RWPE1 (cell line): ENCODE measurements around the gene ATXN2.
"Not testable (repeated sequence)": the region's sequence is repeated elsewhere in the genome, so short reads cannot be mapped to it uniquely, and the experiment has no call there.

Source experiments
- CTCF ChIA-PET: fragments of 350-600 bp; sonication (Branson Sonifier 250); formaldehyde crosslinking; extraction: SDS; loops from one replicate; lab custom pipeline; 2021; lab: Yijun Ruan, JAX
- POLR2A ChIA-PET: fragments of 400-600 bp; formaldehyde crosslinking; extraction: SDS; loops from one replicate; lab custom pipeline; 2020; ENCODE audit warnings: antibody characterized with exemption; ENCODE audit not compliant: low non-redundant PET; lab: Yijun Ruan, JAX
- DNase-seq: peaks from one replicate; pipeline ENCODE4 v3.0.0; 2012; ENCODE audit warnings: low spot score
- H3K27ac ChIP-seq: fragments of 450-650 bp; 2 replicates; pipeline ENCODE4 v1.5.1; 2017
- TF ChIP-seq, protein P1 (sequence below): fragments of 450-650 bp; conservative IDR thresholded peaks from 2 replicates; pipeline ENCODE4 v1.5.1; 2017; ENCODE audit warnings: low read depth, mild to moderate bottlenecking

The ATXN2 gene

DNA sequence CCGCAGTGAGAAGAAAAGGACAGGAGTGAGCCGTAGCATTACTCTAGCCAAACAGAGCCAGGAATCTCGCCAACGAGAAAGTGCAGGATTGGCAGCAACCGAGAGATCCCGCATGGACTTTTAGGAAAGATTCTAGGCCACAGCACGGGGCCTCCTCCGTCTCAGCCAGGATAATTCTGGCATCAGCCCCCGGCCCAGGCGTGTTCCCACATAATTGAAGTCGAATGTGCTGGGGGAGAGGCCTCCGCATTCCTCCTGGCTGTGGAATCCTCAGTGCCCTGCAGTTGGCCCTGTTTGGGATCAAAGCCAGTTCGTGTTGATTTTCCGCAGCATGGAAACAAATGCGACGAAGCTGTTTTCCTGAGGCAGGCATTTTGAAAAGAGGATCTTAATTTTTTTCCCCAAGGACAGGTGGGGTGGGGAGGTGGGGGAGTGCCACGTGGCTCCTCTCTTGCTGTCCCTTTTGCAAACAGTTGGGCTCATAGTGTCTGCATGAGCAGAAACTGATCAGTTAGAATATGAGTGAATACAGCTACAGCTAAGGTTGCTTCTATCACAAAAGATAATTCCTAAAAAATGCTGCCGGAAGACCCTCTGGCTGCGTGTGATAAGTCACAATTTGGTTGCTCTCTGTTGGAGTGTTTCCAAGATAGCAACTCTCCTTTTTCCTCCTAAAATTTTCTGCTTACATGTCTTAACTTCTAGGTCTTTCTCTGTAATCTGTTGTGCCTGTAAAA, 37.3 kb upstream of the ATXN2 start:
- no peak for DNase-seq
- TF ChIP-seq, protein P1, sequence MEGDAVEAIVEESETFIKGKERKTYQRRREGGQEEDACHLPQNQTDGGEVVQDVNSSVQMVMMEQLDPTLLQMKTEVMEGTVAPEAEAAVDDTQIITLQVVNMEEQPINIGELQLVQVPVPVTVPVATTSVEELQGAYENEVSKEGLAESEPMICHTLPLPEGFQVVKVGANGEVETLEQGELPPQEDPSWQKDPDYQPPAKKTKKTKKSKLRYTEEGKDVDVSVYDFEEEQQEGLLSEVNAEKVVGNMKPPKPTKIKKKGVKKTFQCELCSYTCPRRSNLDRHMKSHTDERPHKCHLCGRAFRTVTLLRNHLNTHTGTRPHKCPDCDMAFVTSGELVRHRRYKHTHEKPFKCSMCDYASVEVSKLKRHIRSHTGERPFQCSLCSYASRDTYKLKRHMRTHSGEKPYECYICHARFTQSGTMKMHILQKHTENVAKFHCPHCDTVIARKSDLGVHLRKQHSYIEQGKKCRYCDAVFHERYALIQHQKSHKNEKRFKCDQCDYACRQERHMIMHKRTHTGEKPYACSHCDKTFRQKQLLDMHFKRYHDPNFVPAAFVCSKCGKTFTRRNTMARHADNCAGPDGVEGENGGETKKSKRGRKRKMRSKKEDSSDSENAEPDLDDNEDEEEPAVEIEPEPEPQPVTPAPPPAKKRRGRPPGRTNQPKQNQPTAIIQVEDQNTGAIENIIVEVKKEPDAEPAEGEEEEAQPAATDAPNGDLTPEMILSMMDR: no peak
- ChIA-PET CTCF (no interaction called here), POLR2A (no interaction called here)
- no peak overlapping the region for H3K27ac ChIP-seq

DNA sequence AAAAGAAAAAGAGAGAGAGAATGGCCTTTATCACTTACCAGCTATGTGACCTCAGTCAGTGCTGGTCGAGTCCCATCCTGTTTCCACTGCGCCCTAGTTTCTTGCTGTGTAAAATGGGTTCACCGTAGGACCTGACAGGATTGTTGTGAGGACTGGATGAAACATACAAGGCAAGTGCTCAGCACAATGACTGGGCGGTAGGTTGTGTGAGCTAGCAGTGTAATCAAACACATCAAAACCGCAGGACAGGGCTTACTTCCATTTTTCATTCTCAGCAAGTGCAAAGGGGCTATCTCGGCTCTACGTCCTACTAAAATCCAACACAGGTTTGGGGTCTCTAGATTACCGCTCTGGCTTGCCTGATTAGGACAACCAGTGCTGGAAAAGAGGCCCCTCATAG, 36.4 kb upstream of the ATXN2 start:
- POLR2A ChIA-PET: no interaction called here
- TF ChIP-seq, protein P1: no peak
- CTCF ChIA-PET: interaction anchor here (0.6 kb wide), 2 partner anchors 9 to 987 kb away, joined by 3 to 4 read pairs; no protein-coding TSS in a partner anchor

DNA sequence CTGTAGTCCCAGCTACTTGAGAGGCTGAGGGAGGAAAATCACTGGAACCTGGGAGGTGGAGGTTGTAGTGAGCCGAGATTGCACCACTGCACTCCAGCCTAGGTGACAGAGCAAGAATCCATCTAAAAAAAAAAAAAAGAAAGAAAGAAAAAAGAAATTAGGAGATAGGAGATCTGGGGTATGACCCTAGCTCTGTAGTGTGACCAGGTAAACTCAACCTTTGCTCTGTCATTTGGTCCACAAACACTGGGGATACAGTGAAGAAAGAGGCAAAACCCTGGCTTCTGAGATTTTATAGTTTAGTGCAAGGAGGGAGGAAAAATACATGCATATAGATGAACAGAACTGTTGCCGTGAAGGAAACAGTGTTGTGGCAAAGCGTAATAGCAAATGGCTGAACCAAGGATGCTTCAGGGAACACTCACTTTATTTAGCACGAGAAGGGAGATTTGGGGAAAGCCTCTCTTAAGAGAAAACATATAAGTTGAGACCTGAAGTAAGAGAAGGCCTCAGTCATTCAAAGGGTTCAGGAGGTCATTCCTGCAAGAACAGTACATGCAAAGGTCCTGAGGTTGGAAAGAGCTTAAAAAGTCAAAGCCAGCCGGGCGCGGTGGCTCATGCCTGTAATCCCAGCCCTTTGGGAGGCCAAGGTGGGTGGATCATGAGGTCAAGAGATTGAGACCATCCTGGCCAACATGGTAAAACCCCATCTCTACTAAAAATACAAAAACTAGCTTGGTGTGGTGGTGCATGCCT, 29.6 kb upstream of the ATXN2 start:
- H3K27ac ChIP-seq: no peak overlapping the region
- DNase-seq: no peak
- ChIA-PET POLR2A (interaction anchor here (0.6 kb wide), 1 partner anchor 1008 kb away, joined by 3 read pairs; no protein-coding TSS in a partner anchor), CTCF (no interaction called here)
- TF ChIP-seq, protein P1: no peak

More for the DNA sequence above, 36.4 kb upstream of the ATXN2 start:
- no peak for DNase-seq
- no peak overlapping the region for H3K27ac ChIP-seq

DNA sequence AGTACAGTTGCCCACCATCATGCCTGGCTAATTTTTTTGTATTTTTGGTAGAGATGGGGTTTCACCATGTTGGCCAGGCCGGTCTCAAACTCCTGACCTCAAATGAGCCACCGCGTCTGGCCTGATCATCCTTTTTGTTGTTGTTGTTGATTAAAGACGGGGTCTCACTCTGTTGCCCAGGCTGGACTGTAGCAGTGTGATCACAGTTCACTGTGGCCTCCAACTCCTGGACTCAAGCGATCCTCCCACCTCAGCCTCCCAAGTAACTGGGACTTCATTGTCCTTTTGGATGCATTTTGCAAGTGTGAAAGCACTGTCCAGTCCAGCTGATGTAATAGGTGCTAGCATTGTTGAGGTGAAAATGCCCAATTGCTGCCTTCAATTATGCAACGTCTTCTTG, 27.1 kb upstream of the ATXN2 start:
- TF ChIP-seq, protein P1: no peak
- ChIA-PET POLR2A (no interaction called here), CTCF (interaction anchor here (0.5 kb wide), 1 partner anchor 9 kb away, joined by 4 read pairs; no protein-coding TSS in a partner anchor)
- H3K27ac ChIP-seq: no peak overlapping the region
- no peak for DNase-seq

DNA sequence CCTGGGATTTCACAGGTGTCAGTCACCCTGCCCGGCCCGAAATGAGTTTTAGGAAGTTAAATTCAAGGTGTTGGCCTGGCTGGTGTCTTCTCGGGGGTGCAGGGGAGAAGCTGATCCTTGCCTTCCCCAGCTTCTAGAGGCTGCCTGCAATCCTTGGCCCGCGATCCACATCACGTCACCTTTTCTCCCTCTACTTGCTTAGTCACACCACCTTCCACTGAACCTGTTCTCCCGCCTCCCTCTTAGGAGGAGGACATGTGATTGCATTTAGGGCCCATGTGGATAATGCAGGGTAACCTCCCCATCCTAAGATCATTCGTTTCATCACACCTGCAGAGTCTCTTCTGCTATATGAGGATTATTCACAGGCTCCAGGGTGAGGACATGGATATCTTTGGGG, 25.4 kb upstream of the ATXN2 start:
- DNase-seq: peak; percentile 84
- TF ChIP-seq, protein P1: no peak
- ChIA-PET POLR2A (interaction anchor here (0.6 kb wide), 1 partner anchor 12 kb away, joined by 6 read pairs; no protein-coding TSS in a partner anchor), CTCF (no interaction called here)
- H3K27ac ChIP-seq: no peak overlapping the region

DNA sequence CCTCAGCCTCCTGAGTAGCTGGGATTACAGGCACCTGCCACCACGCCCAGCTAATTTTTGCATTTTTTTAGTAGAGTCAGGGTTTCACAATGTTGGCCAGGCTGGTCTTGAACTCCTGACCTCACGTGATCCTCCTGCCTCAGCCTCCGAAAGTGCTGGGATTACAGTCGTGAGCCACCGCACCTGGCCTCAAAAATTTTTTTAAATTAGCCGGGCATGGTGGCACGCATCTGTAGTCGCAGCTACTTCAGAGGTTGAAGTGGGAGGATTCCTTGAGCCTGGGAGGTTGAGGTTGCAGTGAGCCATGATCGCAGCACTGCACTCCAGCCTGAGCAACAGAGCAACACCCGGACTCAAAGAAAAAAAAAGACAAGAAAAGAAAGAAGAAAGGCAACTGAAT, 18.7 kb upstream of the ATXN2 start:
- CTCF ChIA-PET: interaction anchor here (0.5 kb wide), 1 partner anchor 108 kb away, joined by 3 read pairs; no protein-coding TSS in a partner anchor
- DNase-seq, POLR2A ChIA-PET, H3K27ac ChIP-seq: not testable (repeated sequence)
